GM18907 (cell line): Measurements from ENCODE around the gene AKAP13.
"Not testable (repeated sequence)": the region's sequence is repeated elsewhere in the genome, so short reads cannot be mapped to it uniquely, and the experiment has no call there.

ENCODE experiments used
- ATAC-seq: cut with Tn5 transposase; IDR thresholded peaks from one replicate; pipeline ENCODE4 v1.9.1; 2021; ENCODE audit warnings: mild to moderate bottlenecking, moderate library complexity; ENCODE audit not compliant: unreplicated experiment

AKAP13 gene, protein sequence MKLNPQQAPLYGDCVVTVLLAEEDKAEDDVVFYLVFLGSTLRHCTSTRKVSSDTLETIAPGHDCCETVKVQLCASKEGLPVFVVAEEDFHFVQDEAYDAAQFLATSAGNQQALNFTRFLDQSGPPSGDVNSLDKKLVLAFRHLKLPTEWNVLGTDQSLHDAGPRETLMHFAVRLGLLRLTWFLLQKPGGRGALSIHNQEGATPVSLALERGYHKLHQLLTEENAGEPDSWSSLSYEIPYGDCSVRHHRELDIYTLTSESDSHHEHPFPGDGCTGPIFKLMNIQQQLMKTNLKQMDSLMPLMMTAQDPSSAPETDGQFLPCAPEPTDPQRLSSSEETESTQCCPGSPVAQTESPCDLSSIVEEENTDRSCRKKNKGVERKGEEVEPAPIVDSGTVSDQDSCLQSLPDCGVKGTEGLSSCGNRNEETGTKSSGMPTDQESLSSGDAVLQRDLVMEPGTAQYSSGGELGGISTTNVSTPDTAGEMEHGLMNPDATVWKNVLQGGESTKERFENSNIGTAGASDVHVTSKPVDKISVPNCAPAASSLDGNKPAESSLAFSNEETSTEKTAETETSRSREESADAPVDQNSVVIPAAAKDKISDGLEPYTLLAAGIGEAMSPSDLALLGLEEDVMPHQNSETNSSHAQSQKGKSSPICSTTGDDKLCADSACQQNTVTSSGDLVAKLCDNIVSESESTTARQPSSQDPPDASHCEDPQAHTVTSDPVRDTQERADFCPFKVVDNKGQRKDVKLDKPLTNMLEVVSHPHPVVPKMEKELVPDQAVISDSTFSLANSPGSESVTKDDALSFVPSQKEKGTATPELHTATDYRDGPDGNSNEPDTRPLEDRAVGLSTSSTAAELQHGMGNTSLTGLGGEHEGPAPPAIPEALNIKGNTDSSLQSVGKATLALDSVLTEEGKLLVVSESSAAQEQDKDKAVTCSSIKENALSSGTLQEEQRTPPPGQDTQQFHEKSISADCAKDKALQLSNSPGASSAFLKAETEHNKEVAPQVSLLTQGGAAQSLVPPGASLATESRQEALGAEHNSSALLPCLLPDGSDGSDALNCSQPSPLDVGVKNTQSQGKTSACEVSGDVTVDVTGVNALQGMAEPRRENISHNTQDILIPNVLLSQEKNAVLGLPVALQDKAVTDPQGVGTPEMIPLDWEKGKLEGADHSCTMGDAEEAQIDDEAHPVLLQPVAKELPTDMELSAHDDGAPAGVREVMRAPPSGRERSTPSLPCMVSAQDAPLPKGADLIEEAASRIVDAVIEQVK (N-terminal part only)

DNA sequence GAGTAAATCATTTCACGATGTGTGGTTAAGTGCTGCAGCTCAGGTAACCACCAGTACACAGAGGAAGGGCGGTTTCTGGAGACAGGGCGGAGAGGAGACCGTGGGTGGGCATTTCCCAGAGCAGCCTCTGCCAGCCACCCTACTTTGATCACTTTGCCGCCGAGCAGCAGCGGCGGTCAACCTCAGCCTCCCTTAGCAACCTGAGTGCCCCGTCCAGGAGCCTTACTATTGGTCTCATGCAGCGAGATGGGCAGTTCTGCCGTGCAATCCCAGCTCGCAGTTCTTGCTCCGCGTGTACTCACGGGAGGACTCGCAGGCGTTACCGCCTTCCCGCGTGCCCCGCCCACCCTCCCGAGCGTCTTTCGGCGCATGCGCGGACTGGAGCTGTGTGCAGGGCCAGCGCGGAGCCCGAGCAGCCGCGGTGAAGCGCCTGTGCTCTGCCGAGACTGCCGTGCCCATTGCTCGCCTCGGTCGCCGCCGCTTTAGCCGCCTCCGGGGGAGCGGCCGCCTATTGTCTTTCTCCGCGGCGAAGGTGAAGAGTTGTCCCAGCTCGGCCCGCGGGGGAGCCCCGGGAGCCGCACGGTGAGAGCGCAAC, at the start of gene AKAP13:
TSS of gene AKAP13 (plus strand) at position 387 of the 595 bp plus-strand sequence. CDS start 105,118 bp downstream, outside the sequence.
- peak; percentile 90 for ATAC-seq

DNA sequence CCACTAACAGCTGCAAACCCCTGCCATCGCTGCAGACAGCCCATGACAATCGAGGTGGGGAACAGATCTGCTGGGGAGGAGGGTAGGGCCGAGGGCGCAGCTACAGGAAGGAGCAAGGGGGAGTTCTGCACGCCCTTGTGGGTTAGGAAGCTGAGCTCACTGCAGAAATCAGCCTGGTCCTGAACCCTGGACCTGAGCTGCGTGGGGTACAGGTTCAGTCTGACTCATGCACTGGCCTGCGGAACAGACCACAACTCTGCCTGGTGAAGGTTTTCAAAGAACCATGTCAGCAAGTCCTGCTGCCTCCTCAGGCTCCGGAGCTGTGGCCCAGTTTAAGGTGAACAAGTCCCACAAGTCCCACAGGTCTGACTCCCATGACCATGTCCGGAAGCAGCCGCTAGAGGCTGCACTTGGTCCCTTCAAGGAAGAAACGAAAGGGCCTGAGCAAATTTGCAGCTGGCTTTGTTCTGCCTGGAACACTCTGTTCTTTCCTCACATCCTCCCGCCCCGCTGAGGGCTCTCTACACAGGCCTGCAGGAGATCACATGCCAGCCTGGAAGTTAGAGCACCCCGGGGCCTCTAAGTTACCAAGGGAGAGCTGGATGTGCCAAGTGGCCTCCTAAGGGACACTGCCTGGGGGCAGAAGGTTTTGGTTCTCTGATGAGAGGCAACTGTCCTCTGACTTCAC, 49.4 kb upstream of the AKAP13 start:
- peak; percentile 74 for ATAC-seq

DNA sequence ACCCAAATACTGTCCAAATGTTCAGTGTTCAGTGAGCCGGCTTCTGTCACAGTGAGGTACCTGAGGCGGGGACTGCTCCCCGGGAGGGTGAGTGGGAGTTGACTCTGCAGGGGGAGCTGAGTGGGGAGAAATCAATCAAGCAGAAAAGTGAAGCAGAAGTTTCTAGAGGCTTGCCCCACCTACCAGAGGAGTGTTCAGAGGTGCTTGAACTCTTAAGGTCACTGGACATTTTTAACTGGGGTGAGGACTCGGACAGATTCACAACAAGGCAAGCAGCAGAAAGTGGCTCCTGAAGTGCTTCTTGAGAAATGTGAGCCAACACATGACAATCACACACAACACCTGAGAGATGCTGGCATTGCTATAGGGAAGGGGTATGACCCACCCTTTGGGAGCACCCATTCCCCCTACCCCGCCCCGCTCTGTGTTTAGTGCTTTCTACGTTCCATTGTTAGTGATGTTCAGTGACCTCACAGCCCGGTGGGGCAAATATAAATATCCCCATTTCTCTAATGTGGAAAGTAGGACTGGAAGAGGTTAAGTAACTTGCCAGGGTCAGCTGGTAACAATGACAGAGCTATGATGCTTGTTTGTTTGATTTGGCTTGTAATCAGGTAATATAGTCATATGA, 48.6 kb upstream of the AKAP13 start:
- ATAC-seq: peak; percentile 0

DNA sequence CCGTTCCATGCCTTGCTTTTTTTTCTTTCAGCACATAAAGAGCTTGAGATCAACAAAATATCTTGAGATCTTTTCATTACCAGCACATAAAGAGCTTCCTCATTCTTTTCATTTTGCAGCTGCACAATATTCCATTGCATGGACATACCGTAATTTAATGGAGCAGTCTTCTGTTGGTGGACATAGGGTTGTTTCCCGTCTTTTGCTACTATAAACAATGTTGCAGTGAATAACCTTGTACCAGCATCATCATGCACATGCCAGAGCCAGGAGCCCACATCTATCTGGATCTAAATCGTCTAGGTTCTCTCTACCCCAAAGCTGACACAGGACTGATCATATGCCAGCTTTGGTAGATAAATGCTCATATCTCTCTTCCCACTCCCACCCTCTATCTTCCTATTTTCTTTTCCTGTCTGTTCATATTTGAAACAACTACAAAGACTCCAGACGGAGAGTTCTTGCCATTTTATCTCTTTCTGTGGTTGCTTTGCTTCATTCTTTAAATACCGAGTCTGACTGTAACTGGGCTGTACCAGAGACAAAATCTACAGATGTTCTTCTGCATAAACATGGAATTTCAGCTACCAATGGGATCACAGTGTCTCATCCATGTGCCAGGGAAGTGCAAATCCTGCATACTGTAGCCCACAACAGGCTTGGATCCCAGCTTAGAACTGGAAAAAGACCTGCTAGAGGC, 47.1 kb upstream of the AKAP13 start:
- no peak for ATAC-seq

DNA sequence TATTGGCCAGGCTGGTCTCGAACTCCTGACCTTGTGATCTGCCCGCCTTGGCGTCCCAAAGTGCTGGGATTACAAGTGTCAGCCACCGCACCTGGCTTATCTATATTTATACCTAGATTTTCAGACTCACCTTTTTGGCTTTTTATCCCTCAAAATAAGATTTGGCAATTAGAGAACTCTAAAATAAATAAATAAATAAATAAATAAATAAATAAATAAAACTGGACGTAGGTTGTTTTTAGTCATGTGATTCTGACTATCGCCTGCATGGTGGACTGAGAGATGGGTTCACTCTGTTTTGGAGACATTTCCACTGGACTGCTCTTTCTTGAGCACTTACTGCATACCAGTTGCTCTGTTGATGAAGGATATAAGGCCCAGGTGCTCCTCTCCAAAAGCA, 46.2 kb upstream of the AKAP13 start:
- no peak for ATAC-seq

DNA sequence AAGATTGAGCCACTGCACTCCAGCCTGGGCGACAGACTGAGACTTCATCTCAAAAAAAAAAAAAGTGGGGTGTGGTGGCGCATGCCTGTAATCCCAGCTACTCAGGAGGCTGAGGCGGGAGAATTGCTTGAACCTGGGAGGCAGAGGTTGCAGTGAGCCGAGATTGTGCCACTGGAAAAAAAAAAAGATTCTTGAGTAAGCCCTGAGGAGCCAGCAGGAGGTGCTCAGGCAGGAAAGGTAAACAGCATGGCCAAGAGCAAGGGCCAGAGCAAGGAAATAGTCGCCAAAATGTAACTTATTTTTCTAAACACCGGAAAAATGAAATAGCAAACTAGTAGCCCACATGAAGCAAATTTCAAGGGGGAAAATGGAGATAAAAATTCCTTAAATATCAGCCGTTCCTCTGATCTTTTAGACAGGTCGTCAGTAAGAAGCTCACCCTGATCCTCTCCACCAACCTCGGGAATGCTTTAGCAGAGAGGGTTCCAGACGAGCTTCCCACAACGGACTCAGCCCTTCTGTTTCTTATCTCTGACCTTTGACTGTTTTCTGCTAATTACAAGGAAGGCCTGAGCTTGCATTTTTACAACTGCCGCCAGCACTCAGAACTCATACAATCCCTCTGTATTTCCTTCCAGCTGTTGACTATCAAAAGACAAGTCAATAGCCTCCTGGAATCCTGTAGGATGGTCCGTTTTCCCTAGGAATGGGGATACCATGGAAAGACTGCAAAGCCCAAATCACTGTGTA, 45.0 kb upstream of the AKAP13 start:
- no peak for ATAC-seq

DNA sequence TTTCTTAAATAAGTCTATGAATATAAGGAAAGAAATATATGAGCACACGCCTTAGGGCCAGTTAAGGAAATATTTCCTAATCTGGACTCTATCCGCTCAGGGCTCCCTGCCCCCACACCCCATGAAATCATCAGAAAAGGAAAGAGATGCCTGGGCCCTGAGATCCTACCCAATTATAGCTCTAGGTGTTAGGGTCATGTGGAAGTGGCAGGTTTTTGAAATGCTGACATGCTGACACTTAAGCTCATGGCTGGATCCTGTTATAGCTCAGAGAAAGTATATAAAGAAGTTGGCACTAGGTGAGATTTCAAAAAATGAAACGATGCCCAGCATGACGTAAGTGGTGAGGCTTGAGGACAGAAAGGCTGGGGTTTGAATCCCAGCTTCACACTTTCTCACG, 43.5 kb upstream of the AKAP13 start:
- no peak for ATAC-seq

DNA sequence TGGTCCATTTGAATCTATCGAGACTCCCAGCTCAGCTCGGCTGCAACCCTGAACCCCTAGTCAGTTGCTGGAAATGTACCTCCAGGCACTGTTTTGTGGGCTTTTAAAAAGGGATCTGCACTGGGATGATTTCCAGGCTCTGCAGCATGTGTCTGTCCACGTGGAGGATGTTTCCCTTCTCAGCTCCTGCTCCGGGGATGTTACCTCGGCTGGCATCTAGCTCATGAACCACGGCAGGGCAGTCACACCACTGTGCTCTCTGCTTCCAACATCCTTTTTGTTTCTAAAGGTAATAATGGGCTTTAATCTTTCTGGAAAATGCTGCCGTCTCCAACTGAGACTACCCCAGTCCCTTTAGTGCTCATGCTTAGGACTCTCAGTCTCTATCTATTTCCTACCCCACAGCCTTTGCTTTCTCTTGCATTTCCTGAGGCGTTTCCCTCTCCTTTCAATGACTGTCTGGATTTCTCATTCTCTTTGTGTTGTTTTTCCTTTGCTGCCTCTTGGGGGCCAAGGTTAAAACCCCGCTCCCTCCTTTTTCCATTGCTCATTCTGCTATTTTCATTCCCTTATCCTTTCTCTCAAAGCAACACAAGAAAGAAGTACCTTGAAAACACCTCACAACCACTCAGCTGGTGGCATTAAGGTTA, 42.9 kb upstream of the AKAP13 start:
- ATAC-seq: no peak

DNA sequence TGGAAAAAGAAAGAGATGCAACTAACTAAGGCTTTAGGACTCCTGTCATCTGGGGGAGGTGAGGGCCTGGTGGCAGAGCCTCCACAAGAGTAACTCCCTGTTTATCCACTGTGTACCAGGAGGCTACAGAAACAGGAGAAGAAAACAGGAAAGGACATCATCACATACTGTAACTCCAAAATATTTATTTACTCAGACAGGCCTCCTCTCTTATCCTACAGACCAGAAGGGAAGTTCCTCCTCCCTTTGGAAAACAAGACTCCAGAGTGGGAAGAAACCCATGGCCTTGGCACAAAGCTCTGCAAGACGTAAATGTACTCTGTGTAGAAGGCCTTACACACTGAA, 40.1 kb upstream of the AKAP13 start:
- ATAC-seq: no peak

DNA sequence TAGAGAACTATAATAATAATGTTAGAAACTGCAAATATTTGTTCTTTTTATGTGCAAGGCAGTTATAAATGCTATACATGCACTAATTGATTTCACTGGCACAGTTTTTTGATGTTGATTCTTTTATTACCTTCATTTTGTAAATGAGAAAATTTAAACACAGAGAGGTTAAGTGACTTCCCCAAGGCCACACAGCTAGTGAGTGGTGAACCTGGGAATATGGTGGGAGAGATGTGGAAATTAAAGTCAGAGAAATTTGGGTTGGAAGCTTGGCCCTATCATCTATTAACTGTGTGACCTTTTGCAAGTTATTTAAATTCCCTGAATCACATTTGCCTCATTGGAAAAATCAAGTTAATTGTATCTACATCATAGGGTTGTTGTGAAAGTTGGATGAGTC, 39.6 kb upstream of the AKAP13 start:
- ATAC-seq: no peak

DNA sequence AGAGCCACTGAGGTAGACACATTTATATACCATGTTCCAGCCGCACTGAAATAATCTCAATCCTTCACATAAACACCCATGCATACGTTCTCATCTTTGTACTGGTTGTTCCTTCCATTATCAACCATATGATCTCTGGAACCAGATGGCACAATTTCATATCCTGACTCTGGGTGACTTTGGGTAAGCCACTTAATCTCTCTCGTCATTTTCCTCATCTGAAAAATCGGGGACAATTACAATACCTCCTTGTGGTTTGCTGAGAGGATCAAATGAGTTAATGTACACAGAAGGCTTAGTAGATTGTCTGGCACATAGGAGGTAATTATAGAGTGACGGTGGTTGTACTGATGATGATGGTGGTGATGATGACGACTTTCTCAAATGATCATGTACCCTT, 38.2 kb upstream of the AKAP13 start:
- not testable (repeated sequence) for ATAC-seq

DNA sequence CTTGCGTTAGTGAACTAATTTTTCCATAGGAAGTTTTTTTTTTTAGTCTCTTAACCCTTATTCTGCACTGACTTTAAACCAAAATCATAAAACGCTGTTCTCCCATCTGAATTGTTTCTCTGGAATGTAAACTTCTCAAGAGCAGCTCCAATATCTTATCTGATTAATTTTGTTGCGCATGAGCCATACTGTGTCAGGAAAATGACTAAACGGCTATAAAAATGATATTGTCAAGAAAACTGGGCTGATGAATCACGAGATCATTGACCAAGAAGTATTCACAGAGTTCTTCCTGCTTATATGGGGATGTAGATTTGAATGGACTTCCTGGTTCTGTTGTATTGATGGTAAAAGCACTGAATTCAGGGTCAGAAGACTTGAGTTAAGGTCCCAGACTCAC, 37.0 kb upstream of the AKAP13 start:
- ATAC-seq: not testable (repeated sequence)

DNA sequence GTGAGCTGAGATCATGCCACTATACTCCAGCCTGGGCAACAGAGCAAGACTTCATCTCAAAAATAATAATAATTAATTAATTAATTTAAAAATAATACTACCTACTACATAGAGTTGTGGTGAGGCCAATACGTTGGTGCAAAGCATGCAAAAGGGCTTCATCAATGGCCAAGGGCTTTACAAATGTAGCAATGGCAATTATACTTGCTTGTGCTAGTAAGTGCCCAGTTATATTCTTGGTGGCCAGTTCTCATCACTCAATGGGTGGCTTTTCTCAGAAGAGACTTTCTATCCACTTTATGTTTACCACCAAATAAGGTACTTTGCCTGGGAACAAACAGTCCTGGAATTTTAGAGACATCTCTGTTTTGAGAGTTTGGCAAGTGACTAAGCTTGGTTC, 36.2 kb upstream of the AKAP13 start:
- not testable (repeated sequence) for ATAC-seq

DNA sequence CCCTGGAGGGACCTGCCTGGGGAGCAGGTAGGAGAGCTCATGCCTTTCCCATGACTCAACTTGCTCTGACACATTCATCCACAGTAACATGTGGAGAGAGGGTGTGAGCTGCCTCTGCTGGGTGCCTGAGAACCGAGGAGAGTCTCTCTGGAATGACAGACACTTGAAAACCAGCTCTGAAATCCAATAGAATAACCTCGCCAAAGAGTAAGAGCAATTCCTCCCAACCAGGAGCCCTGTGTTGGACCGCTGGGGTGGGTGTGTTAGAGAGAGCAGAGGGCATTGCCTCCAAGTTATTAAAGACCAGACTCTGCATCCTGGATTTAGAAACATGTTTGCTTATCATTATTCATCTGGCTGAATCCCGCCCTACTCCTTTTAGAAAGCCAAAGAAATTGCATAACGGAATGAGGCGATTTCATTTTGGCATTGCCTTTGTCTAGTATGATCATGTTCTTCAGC, 35.7 kb upstream of the AKAP13 start:
- ATAC-seq: not testable (repeated sequence)

DNA sequence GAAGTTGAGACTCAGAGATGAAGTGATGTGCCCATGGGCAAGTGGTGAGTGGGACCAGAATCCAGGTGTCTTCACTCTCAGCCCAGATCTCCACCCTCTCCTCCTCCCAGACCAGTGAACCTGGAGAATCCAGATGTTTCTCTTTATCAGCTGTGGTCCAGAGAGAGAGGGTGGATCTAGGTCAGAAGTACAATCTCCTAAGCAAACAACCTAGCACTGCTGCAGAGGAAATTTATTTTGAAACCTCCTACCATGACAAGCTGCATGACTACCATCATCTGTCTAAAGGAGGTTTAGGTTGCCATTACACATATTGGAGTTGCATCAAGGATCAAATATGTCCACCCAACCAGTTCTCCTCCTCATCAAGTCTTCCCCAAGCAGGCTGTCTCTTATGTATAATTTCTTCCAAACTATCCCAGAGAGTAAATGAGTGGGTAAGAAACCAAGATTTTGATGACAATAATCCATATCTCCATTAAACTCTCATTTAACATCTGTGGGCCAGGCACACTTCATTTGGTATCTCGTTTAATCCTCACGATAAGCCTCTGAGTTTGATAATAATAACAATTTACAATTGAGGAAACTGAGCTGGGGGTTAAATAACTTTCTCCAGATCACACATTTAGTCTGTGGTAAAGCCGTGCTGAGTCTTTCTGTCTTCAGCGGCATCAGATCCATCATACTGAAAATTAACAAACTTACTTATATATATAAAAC, 35.0 kb upstream of the AKAP13 start:
- not testable (repeated sequence) for ATAC-seq

DNA sequence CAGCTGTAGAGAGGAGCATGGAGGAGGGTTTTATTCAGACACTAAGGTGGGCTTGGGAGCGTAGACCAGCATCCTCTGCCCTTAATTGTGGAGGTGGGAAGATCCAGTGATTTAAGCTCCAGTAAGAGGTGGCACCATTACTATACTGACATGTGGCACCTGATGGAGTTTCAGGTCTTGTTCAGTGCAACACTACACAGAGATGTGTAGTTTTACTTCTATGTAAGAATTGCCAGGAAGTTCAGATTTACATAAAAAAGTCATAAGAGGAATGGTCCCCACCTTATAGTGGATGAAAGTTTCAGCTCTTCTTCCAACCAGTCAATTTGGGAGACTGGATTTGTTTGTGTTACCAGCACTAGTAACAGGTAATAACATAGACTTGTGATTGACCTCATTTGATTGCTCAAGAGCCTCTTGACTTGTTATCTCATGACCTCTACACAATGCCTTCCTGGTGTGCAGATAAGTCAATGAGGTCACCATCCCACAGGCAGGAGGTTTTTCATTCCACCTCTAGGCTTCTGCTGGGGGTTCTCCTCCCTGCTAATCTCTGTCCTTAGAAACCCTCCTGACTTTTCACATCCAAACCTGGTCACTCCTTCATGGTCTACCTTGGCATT, 33.8 kb upstream of the AKAP13 start:
- ATAC-seq: not testable (repeated sequence)
